Aorta (tissue), 5 donors: ENCODE results near the gene SLC31A2. TPM values are rescaled to one million over a fixed set of nuclear protein-coding genes. Genes with fewer than 3 reads are reported as not detected.
"Not testable (repeated sequence)": the region's sequence is repeated elsewhere in the genome, so short reads cannot be mapped to it uniquely, and the experiment has no call there.

ENCODE experiments used
- ATAC-seq: fragments of 200-7000 bp; cut with Tn5 transposase; one replicate; pipeline ENCODE4 v1.9.1; 2022; ENCODE audit warnings: moderate library complexity; ENCODE audit not compliant: low FRiP score
- DNase-seq, 2 donors: peaks; one replicate each; pipeline ENCODE4 v3.0.0-alpha.2; 2020
- H3K27ac ChIP-seq, 2 donors: one replicate each; pipeline ENCODE4 v1.5.1; 2013; ENCODE audit warnings: low read length in 2 of 2, mild to moderate bottlenecking in 2 of 2, moderate library complexity in 2 of 2, control low read depth in 1 of 2, inconsistent platforms in 1 of 2, low read depth in 1 of 2
- H3K27me3 ChIP-seq, 2 donors: one replicate each; pipeline ENCODE4 v1.6.1; 2013; ENCODE audit warnings: control low read depth in 1 of 2, low read length in 1 of 2, mild to moderate bottlenecking in 1 of 2, moderate library complexity in 1 of 2; ENCODE audit not compliant: insufficient read depth in 2 of 2, control insufficient read depth in 1 of 2
- H3K36me3 ChIP-seq, 2 donors: one replicate each; pipeline ENCODE4 v1.6.1; 2013; ENCODE audit warnings: control low read depth in 1 of 2, low read length in 1 of 2, mild to moderate bottlenecking in 1 of 2; ENCODE audit not compliant: insufficient read depth in 2 of 2, control insufficient read depth in 1 of 2
- H3K4me1 ChIP-seq, 2 donors: one replicate each; pipeline ENCODE4 v1.6.1; 2013; ENCODE audit warnings: low read length in 2 of 2, control low read depth in 1 of 2, mild to moderate bottlenecking in 1 of 2, moderate library complexity in 1 of 2; ENCODE audit not compliant: insufficient read depth in 2 of 2, control insufficient read depth in 1 of 2
- H3K4me3 ChIP-seq, 2 donors: one replicate each; pipeline ENCODE4 v1.5.1; 2013; ENCODE audit warnings: low read length in 2 of 2, control low read depth in 1 of 2, mild to moderate bottlenecking in 1 of 2
- H3K9me3 ChIP-seq: one replicate; pipeline ENCODE4 v1.6.1; 2013; ENCODE audit warnings: mild to moderate bottlenecking, low read length; ENCODE audit not compliant: control insufficient read depth
- WGBS, 2 donors: extraction: QIAGEN DNeasy Blood & Tissue Kit; methylation state at CpG; one replicate each; pipeline ENCODE4 v1.1.7; 2013; 5-methylcytosine and 5-hydroxymethylcytosine counted together
- intact Hi-C, 2 donors: fragments of 100-400 bp; cut with DNase I; formaldehyde crosslinking; loops; one replicate each; pipeline versions ENCODE4 v1.14.2 to v1.15.0; 2022
- polyA plus RNA-seq, 2 donors: library from polyadenylated mRNA; stranded (reverse); fragments of 200-250 nt; gene quantifications; one replicate each; pipeline ENCODE4 v1.2.3, GENCODE V29; 2013
- total RNA-seq, 2 donors: library from RNA; stranded (reverse); fragmentation: NEBNext Ultra II Directional; extraction: Animal tissue kit (Norgen Biotek cat#: 25700); gene quantifications; one replicate each; pipeline ENCODE4 v1.2.1, GENCODE V29; 2021
- donor health status: healthy with polysubstance abuse.
- donor health status: Bipolar disorder and iron deficiency.
- donor health status: DM: no; HTN: no; CAD: no.
- donor health status: DM: no; HTN: no; CAD: no.
- donor health status: DM: yes; HTN: yes; CAD: no.

The SLC31A2 gene
- total and polyA plus RNA-seq, 4 donors: 3.1 to 14.0 (median 12.1) TPM

DNA sequence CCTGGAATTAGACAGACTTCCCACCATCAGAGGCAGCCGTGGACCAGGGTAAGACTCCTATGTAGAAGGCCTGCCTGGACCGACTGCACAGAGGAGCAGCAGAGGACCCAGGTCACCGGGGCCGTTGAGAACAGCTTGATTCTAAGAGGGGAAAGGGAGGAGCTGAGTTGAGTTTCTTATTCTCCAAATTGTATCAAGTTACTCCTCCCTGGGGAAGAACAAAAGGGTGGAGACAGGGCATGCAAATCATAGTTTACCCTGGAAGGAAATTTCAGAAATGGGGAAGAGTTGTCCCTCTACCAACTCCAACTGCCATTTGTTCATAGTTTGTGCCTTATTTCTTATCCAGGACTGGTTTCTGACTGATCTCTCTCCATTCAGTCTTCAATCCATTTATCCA is 20.9 kb upstream of the SLC31A2 start:
- DNase-seq: no peak
- H3K4me1 ChIP-seq: no peaks in the 10 kb centered on the region
- ATAC-seq: no peak
- no peaks in the 10 kb centered on the region for H3K36me3 ChIP-seq
- H3K9me3 ChIP-seq: peaks cover 2% of the 10 kb centered on the region
- WGBS, 2 donors: 41 to 57% methylated on average over 4 of the region's 4 CpGs
- no peak overlapping the region for H3K27ac ChIP-seq
- intact Hi-C loops: no loop called here
- no peaks in the 10 kb centered on the region for H3K27me3 ChIP-seq
- H3K4me3 ChIP-seq: no peak overlapping the region

DNA sequence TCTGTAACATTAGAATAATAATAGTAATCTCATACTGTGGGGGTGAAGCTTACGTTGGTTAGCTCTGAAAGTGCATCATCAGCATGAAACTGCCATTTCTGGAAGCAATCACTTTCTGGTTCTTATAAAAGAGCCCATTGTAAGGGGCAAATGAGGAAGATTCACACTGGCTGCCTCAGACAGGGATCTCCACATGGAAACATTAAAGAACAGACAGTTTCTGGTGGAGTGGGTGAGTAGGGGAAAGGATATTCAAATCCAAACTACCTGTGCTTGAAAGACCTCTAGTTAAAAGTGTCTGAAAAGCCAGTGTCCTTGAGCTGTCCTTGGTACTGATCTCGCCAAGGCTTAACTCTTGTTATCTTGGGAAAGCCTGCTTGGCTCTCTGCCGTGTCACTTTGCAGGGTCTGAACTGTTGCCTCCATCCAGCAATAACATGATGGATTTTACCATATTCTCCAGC is 19.1 kb upstream of the SLC31A2 start:
- Histone ChIP-seq H3K4me3 (no peak overlapping the region), H3K36me3 (no peaks in the 10 kb centered on the region), H3K27me3 (no peaks in the 10 kb centered on the region), H3K9me3 (peaks cover 2% of the 10 kb centered on the region), H3K4me1 (no peaks in the 10 kb centered on the region), H3K27ac (no peak overlapping the region)
- ATAC-seq: no peak
- WGBS, 2 donors: 7 to 8% methylated on average over 3 of the region's 3 CpGs
- DNase-seq: no peak
- intact Hi-C loops: no loop called here

DNA sequence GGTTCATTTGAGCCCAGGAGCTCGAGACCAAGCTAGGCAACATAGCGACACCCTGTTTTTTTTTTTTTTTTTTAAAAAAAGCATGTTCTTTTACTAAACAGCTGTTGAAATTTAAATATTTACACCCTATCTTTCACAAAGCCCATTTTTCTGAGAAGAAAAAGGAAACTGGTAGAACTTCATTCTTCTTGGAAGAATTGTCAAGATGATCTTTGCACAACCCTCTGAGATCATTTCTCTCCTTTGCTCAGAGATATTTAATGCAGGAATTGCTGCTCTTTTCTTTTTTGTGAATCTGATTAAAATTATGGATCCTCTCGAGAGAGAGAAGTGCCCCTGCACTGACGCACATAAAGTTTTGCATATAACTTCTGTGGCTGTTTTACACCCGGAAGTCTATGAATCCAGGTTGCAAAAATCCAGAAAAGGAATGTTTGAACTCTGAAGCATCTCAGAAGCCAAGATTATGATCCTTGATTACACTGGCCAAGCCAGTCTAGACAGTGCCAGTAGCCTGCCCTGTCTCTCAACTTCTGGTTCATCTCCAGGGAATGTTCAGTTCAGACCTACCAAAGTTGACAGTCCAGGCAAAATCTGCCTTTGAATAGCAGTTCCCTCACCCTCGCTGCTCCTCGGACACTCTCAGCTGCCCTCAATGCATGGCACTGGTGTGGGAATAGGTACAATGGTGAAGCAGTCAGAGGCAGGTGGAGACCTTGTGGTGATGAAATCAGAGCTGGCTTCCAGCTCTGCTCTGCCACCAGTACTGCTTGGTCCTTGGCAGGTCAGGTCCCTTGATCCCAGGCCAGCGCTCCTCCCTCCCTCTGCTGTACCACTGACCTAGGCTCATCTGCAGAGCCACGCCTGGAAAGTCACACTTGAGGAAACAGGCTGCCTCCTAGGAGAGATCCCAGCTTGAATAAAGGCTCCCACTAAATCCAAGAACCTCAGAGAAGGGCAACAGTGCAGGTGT is 13.3 kb upstream of the SLC31A2 start:
- Histone ChIP-seq H3K27me3 (no peaks in the 10 kb centered on the region), H3K4me1 (no peaks in the 10 kb centered on the region), H3K27ac (no peak overlapping the region), H3K9me3 (peaks cover 2% of the 10 kb centered on the region), H3K36me3 (no peaks in the 10 kb centered on the region), H3K4me3 (no peak overlapping the region)
- ATAC-seq (no peak), DNase-seq (no peak)
- intact Hi-C loops: no loop called here
- WGBS, 2 donors: 60 to 65% methylated on average over 9 of the region's 9 CpGs

DNA sequence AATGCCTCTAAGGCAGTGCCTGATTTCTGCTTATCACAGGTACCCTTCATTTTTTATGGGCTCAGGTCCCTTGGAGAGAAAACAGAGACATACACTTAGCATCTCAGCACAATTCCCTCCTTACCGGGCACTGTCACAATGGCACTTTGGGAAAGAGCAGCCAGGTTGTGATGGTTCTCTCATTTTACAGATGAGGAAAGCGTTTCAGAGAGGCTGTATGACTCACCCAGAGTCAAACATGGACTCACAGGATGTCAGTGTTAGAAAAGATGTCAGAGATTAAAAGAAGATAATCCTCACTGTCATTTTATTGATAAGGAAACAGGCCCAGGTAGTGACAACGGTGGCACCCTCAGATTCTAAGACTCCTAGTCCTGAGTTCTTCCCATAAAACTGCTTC is 12.0 kb upstream of the SLC31A2 start:
- Histone ChIP-seq H3K9me3 (peaks cover 4% of the 10 kb centered on the region), H3K27me3 (no peaks in the 10 kb centered on the region), H3K4me1 (no peaks in the 10 kb centered on the region), H3K4me3 (no peak overlapping the region), H3K36me3 (no peaks in the 10 kb centered on the region), H3K27ac (no peak overlapping the region)
- no peak for DNase-seq
- intact Hi-C loops: no loop called here
- no peak for ATAC-seq
- WGBS, 2 donors: 57 to 65% methylated on average over 3 of the region's 3 CpGs

DNA sequence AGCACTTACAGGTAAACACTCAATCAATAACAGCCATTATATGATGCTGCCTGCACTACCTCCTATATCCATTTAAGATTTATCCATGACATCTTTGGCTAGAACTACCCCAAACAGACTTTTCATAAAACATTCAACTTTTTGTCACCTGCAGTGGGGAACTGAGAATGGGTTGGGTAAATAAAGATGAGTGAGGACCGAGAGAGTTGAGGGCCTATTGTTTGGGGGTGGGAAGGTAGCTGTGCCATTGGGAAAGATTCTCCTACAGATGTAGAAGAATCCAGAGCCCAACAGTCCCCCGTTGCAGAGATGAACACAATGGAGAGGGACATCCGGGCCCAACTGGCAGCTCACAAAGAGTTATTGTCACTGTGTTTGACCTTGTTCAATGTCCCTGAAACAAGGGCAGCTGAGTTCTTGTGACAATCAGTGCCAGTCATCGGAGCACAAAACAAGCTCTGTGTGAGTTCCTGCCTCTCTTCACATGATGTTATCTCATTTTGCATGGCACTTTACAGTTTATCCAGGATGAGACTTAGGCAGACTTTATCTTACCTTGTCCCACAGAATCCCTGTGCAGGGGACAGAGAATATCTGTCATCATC is 11.5 kb upstream of the SLC31A2 start:
- peaks cover 4% of the 10 kb centered on the region for H3K9me3 ChIP-seq
- no peak overlapping the region for H3K4me3 ChIP-seq
- H3K27me3 ChIP-seq: no peaks in the 10 kb centered on the region
- H3K36me3 ChIP-seq: no peaks in the 10 kb centered on the region
- H3K27ac ChIP-seq: no peak overlapping the region
- intact Hi-C loops: no loop called here
- H3K4me1 ChIP-seq: no peaks in the 10 kb centered on the region
- ATAC-seq: no peak
- 69 to 71% methylated on average over 4 of the region's 4 CpGs for WGBS, 2 donors
- no peak for DNase-seq

DNA sequence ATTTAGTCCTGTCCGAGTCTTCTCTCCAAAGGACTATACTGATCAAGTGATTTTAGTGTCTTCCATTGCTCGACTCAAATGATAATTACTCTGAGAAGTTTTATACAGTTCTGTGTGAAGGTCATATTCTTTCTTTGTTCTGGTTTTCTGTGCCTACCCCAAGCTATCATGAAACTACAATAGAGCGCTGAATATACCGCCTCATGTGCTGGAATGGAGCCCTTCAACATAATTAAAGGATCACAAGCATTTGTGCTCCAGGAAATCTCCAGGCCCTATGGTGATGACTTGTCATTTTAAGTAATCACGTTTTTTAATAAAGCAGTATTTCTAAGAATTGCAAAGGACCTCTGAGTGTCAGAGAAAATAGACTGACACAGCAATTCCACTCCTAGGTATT is 10.9 kb upstream of the SLC31A2 start:
- Histone ChIP-seq H3K27ac (no peak overlapping the region), H3K9me3 (peaks cover 4% of the 10 kb centered on the region), H3K4me1 (no peaks in the 10 kb centered on the region), H3K27me3 (no peaks in the 10 kb centered on the region), H3K4me3 (no peak overlapping the region), H3K36me3 (no peaks in the 10 kb centered on the region)
- no peak for ATAC-seq
- intact Hi-C loops: loop anchor here in 1 of 2 donors (10.0 kb wide), 1 partner anchor 45 kb away; no protein-coding TSS in a partner anchor
- 58 to 74% methylated on average over 5 of the region's 5 CpGs for WGBS, 2 donors
- DNase-seq: no peak

DNA sequence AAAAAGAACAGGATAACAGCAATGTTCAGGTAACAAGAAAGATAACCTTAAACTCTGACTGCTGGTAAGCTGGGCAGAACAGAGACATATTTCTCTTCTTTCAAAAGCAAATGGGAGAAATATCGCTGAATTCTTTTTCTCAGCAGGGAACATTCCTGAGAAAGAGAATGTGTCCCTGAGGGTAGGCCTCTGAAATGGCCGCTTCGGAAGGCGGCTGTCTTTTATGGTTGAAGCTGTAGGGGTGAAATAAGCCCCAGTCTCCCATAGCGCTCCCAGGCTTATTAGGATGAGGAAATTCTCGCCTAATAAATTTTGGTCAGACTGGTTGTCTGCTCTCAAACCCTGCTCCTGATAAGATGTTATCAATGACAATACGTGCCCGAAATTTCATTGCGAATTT is 9.9 kb upstream of the SLC31A2 start:
- H3K9me3 ChIP-seq, H3K27ac ChIP-seq, H3K4me3 ChIP-seq, DNase-seq, H3K36me3 ChIP-seq, ATAC-seq, H3K27me3 ChIP-seq, H3K4me1 ChIP-seq: not testable (repeated sequence)
- 86 to 90% methylated on average over 9 of the region's 9 CpGs for WGBS, 2 donors
- intact Hi-C loops: loop anchor here in 1 of 2 donors (10.0 kb wide), 1 partner anchor 46 kb away; no protein-coding TSS in a partner anchor

DNA sequence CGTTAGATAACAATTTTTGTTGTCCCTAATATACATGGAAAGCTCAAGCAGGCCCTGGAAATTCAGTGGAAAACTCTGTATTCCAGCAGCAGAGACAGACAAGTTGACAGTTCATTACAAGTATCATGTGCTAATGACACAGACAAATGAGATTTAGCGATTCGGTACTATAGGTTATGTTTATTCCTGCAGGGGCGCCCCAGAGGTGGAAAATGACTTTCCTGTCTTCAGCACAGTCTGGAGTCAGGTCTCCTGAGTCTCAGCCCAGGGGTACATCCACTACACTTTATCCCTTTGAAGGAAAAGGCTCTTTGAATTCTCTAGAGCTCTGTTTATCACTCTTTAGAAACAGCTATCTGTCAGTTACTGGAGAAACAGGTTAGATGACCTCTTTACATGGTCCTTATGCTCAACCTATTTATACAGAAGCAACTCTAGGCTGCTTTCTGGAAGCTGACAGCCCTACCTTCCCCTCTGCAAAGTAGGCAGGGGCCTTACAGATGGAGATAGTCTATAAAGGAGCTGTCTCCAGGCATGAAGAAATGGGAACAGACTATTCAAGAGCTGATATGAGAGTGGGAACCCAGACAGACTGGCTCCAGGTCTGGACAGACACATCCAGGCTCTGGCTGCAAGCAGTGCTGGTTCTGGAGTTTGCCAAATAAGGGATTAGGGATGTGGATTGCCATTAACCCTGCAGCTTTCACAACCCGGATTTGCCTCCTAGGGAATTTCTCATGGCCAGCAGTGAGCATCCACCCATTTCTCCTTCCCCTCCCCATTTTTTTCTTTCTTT is 7.2 kb upstream of the SLC31A2 start:
- DNase-seq: no peak
- Histone ChIP-seq H3K27me3 (no peaks in the 10 kb centered on the region), H3K4me3 (no peak overlapping the region), H3K4me1 (no peaks in the 10 kb centered on the region), H3K36me3 (no peaks in the 10 kb centered on the region), H3K9me3 (peaks cover 4% of the 10 kb centered on the region), H3K27ac (no peak overlapping the region)
- ATAC-seq: no peak
- 67 to 75% methylated on average over 5 of the region's 5 CpGs for WGBS, 2 donors
- intact Hi-C loops: loop anchor here in 1 of 2 donors (10.0 kb wide), 1 partner anchor 49 kb away; no protein-coding TSS in a partner anchor
